T-cell (primary cell): ENCODE measurements around the gene EMC9. TPM values are rescaled to one million over a fixed set of nuclear protein-coding genes. Genes with fewer than 3 reads are reported as not detected.
A peak's percentile ranks its signal among the peaks of the same experiment; 100 is the strongest.

Experiments used
- ATAC-seq, 4 experiments: fragments of 200-7000 bp in 3 of 4; fragments of 150-1000 bp in 1 of 4; cut with Tn5 transposase; replicated peaks in 1 of 4; 1 replicate in 3 of 4; 2 replicates in 1 of 4; pipeline ENCODE4 v1.10.0; 2021; ENCODE audit warnings: moderate library complexity in 3 of 4, mild to moderate bottlenecking in 2 of 4, moderate number of reproducible peaks in 1 of 4
- CTCF ChIA-PET, 2 donors: fragments of 300-600 bp; sonication (Branson Sonifier 250); formaldehyde crosslinking; loops; one replicate each; lab custom pipeline; 2022; ENCODE audit warnings: antibody characterized with exemption in 2 of 2; lab: Charles Lee
- POLR2A ChIA-PET, 2 donors: fragments of 300-600 bp; sonication (Branson Sonifier 250); formaldehyde crosslinking; loops; one replicate each; lab custom pipeline; 2022; ENCODE audit warnings: antibody characterized with exemption in 2 of 2; lab: Charles Lee
- DNase-seq, 35 experiments: peaks; one replicate each; pipeline versions ENCODE4 v3.0.0 to v3.0.0-alpha.2; 2013 to 2023
- H3K27ac ChIP-seq: one replicate; pipeline ENCODE4 v1.5.1; 2013; ENCODE audit warnings: low read length
- H3K27me3 ChIP-seq, 2 experiments: replicated peaks in 1 of 2; 1 replicate in 1 of 2; 2 replicates in 1 of 2; pipeline versions ENCODE4 v1.6.1 to v1.7.0; 2013; ENCODE audit warnings: low read length in 1 of 2, mixed read lengths in 1 of 2; ENCODE audit not compliant: control insufficient read depth in 2 of 2, insufficient read depth in 2 of 2; ENCODE audit errors: extremely low read depth in 1 of 2
- H3K36me3 ChIP-seq, 2 donors: 1 replicate in 1 of 2; 2 replicates in 1 of 2; pipeline versions ENCODE4 v1.6.1 to v1.7.0; 2013; ENCODE audit warnings: low read length in 1 of 2; ENCODE audit not compliant: control insufficient read depth in 2 of 2, insufficient read depth in 1 of 2; ENCODE audit errors: extremely low read depth in 1 of 2
- H3K4me1 ChIP-seq, 2 experiments: 1 replicate in 1 of 2; 2 replicates in 1 of 2; pipeline versions ENCODE4 v1.6.1 to v1.7.0; 2013; ENCODE audit warnings: low read length in 2 of 2, mixed read lengths in 1 of 2; ENCODE audit not compliant: insufficient read depth in 2 of 2, control insufficient read depth in 1 of 2; ENCODE audit errors: extremely low read depth in 1 of 2
- H3K4me3 ChIP-seq, 2 donors: 1 replicate in 1 of 2; 2 replicates in 1 of 2; pipeline versions ENCODE4 v1.5.1 to v1.7.0; 2013; ENCODE audit warnings: mild to moderate bottlenecking in 2 of 2, low read length in 1 of 2, moderate library complexity in 1 of 2; ENCODE audit not compliant: control insufficient read depth in 1 of 2; ENCODE audit errors: extremely low read depth in 1 of 2
- H3K9me3 ChIP-seq: 2 replicates; pipeline ENCODE4 v1.7.0; 2013
- H3K27ac Mint-ChIP-seq, 2 donors: one replicate each; pipeline ENCODE4 v1.8.0; 2020 to 2021; ENCODE audit warnings: mild to moderate bottlenecking in 2 of 2, mixed read lengths in 2 of 2
- H3K27me3 Mint-ChIP-seq, 2 donors: one replicate each; pipeline ENCODE4 v1.8.0; 2021 to 2022; ENCODE audit warnings: mixed read lengths in 2 of 2
- H3K36me3 Mint-ChIP-seq: one replicate; pipeline ENCODE4 v1.8.0; 2021; ENCODE audit warnings: mixed read lengths
- H3K4me1 Mint-ChIP-seq, 3 donors: one replicate each; pipeline ENCODE4 v1.8.0; 2020 to 2022; ENCODE audit warnings: mixed read lengths in 3 of 3, mild to moderate bottlenecking in 1 of 3
- H3K4me3 Mint-ChIP-seq, 3 donors: one replicate each; pipeline ENCODE4 v1.8.0; 2020 to 2022; ENCODE audit warnings: mild to moderate bottlenecking in 3 of 3, mixed read lengths in 3 of 3, moderate library complexity in 3 of 3
- H3K9me3 Mint-ChIP-seq, 3 donors: one replicate each; pipeline ENCODE4 v1.8.0; 2020 to 2022; ENCODE audit warnings: mixed read lengths in 3 of 3
- WGBS: methylation state at CpG from one replicate; pipeline ENCODE4 v1.1.5; 2013; ENCODE audit warnings: missing lambda C conversion rate; ENCODE audit not compliant: insufficient coverage; 5-methylcytosine and 5-hydroxymethylcytosine counted together
- total RNA-seq, 35 experiments: library from RNA in 6 of 35; stranded (reverse) in 6 of 35; fragments of 120-200 nt in 1 of 35; gene quantifications; one replicate each; pipeline versions ENCODE4 v1.2.1 to v1.2.4 and lab custom pipeline; 2013 to 2026

The EMC9 gene
- total RNA-seq, 5 donors from 2014 or later (not counting 1 experiment from before 2014, with no cell fraction given): 9.3 to 29.8 (median 20.8) TPM

DNA sequence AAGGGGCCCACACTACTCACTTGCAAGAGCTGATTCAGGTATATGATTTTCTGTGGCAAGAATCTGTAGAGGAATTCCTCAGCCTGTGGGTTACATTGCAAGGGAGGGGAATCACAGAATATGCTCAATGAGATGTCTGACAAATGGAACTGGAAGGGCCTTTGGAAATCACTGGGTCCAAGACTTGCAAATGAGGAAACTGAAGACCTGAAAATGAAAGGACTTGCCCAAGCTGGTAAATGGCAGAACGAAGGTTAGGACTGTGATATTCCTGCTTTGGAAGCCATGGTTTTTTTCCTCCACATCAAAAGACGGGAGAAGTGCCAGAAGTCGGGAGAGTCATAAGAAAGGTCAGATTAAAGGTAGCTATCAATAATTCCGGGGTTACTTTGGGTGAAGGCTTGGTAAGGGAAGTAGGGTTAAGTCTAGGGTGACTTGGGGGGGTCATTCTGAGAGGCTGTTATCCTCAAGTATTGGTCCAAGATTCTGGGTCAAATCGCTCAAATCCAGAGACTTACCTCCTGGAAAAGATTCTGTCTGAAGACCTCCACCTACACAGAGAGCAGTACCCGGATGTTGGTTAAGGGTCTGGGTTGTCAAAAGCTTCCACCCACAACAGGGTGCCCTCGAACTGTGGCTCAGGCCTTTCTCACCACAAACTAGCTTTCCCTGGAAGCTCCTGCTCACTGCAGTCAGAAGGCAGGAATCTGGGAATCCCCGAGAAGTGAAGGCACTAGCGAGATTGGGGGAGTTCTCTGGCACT lies 4.5 kb upstream of the EMC9 start:
- peaks cover 34% of the 10 kb centered on the region for H3K36me3 Mint-ChIP-seq

DNA sequence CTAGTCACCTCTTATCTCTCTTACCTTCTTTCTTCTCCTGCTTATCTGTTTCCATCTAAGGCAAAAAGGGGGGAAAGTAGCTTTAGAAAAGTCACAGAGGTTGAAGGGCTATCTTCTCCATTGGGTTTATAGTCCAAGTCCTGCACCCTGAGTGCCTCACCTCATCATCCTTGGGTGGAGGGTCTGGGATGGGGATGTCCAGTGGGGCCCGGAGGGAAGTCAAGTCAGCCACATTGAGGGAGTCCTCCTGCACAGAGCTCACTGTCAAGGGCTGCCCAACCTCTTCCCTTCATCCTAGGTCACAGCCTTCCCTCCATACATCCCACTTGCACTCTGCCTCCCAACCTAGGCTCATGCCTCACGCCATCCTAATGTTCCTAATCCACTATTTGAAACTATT lies 3.8 kb upstream of the EMC9 start:
- WGBS: no CpG with 5 or more reads among the region's 2 CpGs
- CTCF ChIA-PET: interaction anchor here (0.5 to 2.7 kb wide), 4 partner anchors 16 to 666 kb away, joined by 3 to 30 read pairs (median 16); partner anchors contain the start of genes DCAF11 (in 1 of the 2), IRF9 (in 1 of the 2), NRL (in 1 of the 2) and TINF2 (in 1 of the 2)
- no peak overlapping the region for H3K4me3 ChIP-seq

More for the DNA sequence above, 4.5 kb upstream of the EMC9 start:
- H3K4me1 ChIP-seq: peaks cover 19 to 60% of the 10 kb centered on the region in 2 experiments
- H3K4me3 ChIP-seq: peak overlapping the region; percentile 69 to 77
- H3K9me3 Mint-ChIP-seq: no peaks in the 10 kb centered on the region
- H3K27ac ChIP-seq: peak overlapping the region; percentile 82
- no peaks in the 10 kb centered on the region for H3K9me3 ChIP-seq
- peak overlapping the region; percentile 95 to 99 for H3K27ac Mint-ChIP-seq
- ChIA-PET POLR2A (interaction anchor here (0.5 to 3.0 kb wide), 6 partner anchors 15 to 31 kb away, joined by 3 to 23 read pairs (median 6); partner anchors contain the start of genes DCAF11 (in 2 of the 2), IRF9 (in 2 of the 2) and NRL (in 2 of the 2)), CTCF (interaction anchor here (0.5 to 2.7 kb wide), 5 partner anchors 15 to 667 kb away, joined by 3 to 30 read pairs (median 9); partner anchors contain the start of genes DCAF11 (in 1 of the 2), IRF9 (in 1 of the 2), NRL (in 1 of the 2) and TINF2 (in 1 of the 2))
- DNase-seq (no peak), ATAC-seq (no peak)
- no peaks in the 10 kb centered on the region for H3K27me3 Mint-ChIP-seq
- WGBS: 5% methylated on average over 2 of the region's 9 CpGs
- peaks cover 10 to 50% of the 10 kb centered on the region in 2 donors for H3K36me3 ChIP-seq
- peaks cover 70 to 74% (median 71%) of the 10 kb centered on the region in 3 donors for H3K4me1 Mint-ChIP-seq
- no peaks in the 10 kb centered on the region for H3K27me3 ChIP-seq
- H3K4me3 Mint-ChIP-seq: peak overlapping the region; percentile 96 to 99 (median 97)

GRCh38 chr14:24144451-24144850 lies 3.1 kb upstream of the EMC9 start:
- peak overlapping the region in 2 of 3 donors; percentile 22 to 28 for H3K4me3 Mint-ChIP-seq
- Histone ChIP-seq H3K4me1 (peaks cover 23 to 59% of the 10 kb centered on the region in 2 experiments), H3K36me3 (peaks cover 7 to 36% of the 10 kb centered on the region in 2 donors), H3K4me3 (no peak overlapping the region), H3K27me3 (no peaks in the 10 kb centered on the region), H3K9me3 (no peaks in the 10 kb centered on the region), H3K27ac (no peak overlapping the region)
- POLR2A ChIA-PET: no interaction called here
- CTCF ChIA-PET: interaction anchor here in 1 of 2 donors (0.6 kb wide), 1 partner anchor 41 kb away, joined by 3 read pairs; no protein-coding TSS in a partner anchor
- ATAC-seq: no peak
- 100% methylated on average over 1 of the region's 1 CpG for WGBS
- H3K27me3 Mint-ChIP-seq: no peaks in the 10 kb centered on the region
- H3K4me1 Mint-ChIP-seq: peaks cover 69 to 77% (median 73%) of the 10 kb centered on the region in 3 donors
- peaks cover 24% of the 10 kb centered on the region for H3K36me3 Mint-ChIP-seq
- H3K9me3 Mint-ChIP-seq: no peaks in the 10 kb centered on the region
- H3K27ac Mint-ChIP-seq: peak overlapping the region; percentile 76 to 79
- DNase-seq: no peak

More for the DNA sequence above, 3.8 kb upstream of the EMC9 start:
- H3K4me1 Mint-ChIP-seq: peaks cover 69 to 73% (median 73%) of the 10 kb centered on the region in 3 donors
- no peaks in the 10 kb centered on the region for H3K27me3 Mint-ChIP-seq
- no peaks in the 10 kb centered on the region for H3K9me3 ChIP-seq
- H3K9me3 Mint-ChIP-seq: no peaks in the 10 kb centered on the region
- DNase-seq (no peak), ATAC-seq (no peak)
- H3K4me3 Mint-ChIP-seq: peak overlapping the region; percentile 96 to 99 (median 97)
- H3K27me3 ChIP-seq: no peaks in the 10 kb centered on the region
- peak overlapping the region; percentile 95 to 99 for H3K27ac Mint-ChIP-seq
- H3K36me3 Mint-ChIP-seq: peaks cover 27% of the 10 kb centered on the region
- H3K4me1 ChIP-seq: peaks cover 19 to 60% of the 10 kb centered on the region in 2 experiments
- H3K27ac ChIP-seq: peak overlapping the region; percentile 82
- POLR2A ChIA-PET: interaction anchor here in 1 of 2 donors (0.6 to 1.1 kb wide), 3 partner anchors 9 to 31 kb away, joined by 3 to 4 read pairs (median 4); partner anchors contain the start of genes DCAF11, IRF9, NRL and PSME1
- peaks cover 5 to 43% of the 10 kb centered on the region in 2 donors for H3K36me3 ChIP-seq

DNA sequence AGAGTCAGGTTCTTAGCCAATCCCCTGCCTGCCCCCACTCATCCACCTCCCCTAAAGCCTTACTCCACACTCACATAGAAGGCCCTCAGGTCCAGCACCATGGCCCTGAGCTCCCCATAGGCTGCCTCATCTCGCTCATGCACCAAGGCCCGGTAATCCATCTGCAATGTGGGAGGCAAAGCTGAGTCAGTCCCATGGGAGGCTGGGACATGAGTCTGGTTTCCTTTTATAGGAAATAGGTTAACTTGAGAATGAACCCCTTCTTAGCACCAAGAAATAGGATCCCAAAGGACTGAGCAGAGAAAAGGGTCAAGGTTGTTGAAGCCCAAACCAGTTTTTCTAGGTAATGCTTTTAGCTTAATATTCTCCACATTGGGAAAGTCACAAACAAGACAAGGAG lies 2.1 kb upstream of the EMC9 start:
- H3K4me1 ChIP-seq: peaks cover 23 to 59% of the 10 kb centered on the region in 2 experiments
- DNase-seq: no peak
- Mint-ChIP-seq H3K4me3 (peak overlapping the region in 2 of 3 donors; percentile 24 to 85), H3K27me3 (no peaks in the 10 kb centered on the region), H3K9me3 (no peaks in the 10 kb centered on the region), H3K27ac (peak overlapping the region; percentile 39 to 46), H3K4me1 (peaks cover 69 to 77% (median 73%) of the 10 kb centered on the region in 3 donors), H3K36me3 (peaks cover 27% of the 10 kb centered on the region)
- H3K9me3 ChIP-seq: no peaks in the 10 kb centered on the region
- ChIA-PET POLR2A (no interaction called here), CTCF (interaction anchor here in 1 of 2 donors (1.4 kb wide), 1 partner anchor 29 kb away, joined by 3 read pairs; the partner anchor contains the start of genes DCAF11 and NRL)
- no peak for ATAC-seq
- WGBS: no CpG with 5 or more reads among the region's 2 CpGs
- H3K27ac ChIP-seq: no peak overlapping the region
- peaks cover 15 to 36% of the 10 kb centered on the region in 2 donors for H3K36me3 ChIP-seq
- no peak overlapping the region for H3K4me3 ChIP-seq
- H3K27me3 ChIP-seq: no peaks in the 10 kb centered on the region

GRCh38 chr14:24139272-24139934 lies 2.0 kb downstream of the EMC9 start:
- POLR2A ChIA-PET: interaction anchor here in 1 of 2 donors (0.5 kb wide), 1 partner anchor 50 kb away, joined by 3 read pairs; no protein-coding TSS in a partner anchor
- 57% methylated on average over 1 of the region's 9 CpGs for WGBS
- H3K36me3 Mint-ChIP-seq: peaks cover 30% of the 10 kb centered on the region
- no peaks in the 10 kb centered on the region for H3K9me3 ChIP-seq
- peaks cover 17 to 63% of the 10 kb centered on the region in 2 experiments for H3K4me1 ChIP-seq
- ATAC-seq (no peak), DNase-seq (peak in 1 of 35 experiments; percentile 30)
- peak overlapping the region; percentile 62 to 97 (median 70) for H3K4me3 Mint-ChIP-seq
- no peaks in the 10 kb centered on the region for H3K9me3 Mint-ChIP-seq
- CTCF ChIA-PET: no interaction called here
- peak overlapping the region; percentile 57 to 70 for H3K27ac Mint-ChIP-seq
- H3K4me1 Mint-ChIP-seq: peaks cover 68 to 74% (median 72%) of the 10 kb centered on the region in 3 donors
- no peaks in the 10 kb centered on the region for H3K27me3 Mint-ChIP-seq
- no peaks in the 10 kb centered on the region for H3K27me3 ChIP-seq
- H3K27ac ChIP-seq: no peak overlapping the region
- H3K36me3 ChIP-seq: peaks cover 19 to 43% of the 10 kb centered on the region in 2 donors
- no peak overlapping the region for H3K4me3 ChIP-seq
